Upper lobe of left lung (tissue), 4 donors: ENCODE measurements around the gene CREBRF.

Experiments used
- CTCF ChIP-seq, 6 experiments: fragments of 450-650 bp in 4 of 6; fragments of 200-600 bp in 2 of 6; sonication (generic) in 2 of 6; IDR thresholded peaks; one replicate each; pipeline ENCODE4 v1.5.1; 2016 to 2019; ENCODE audit warnings: antibody characterized with exemption in 6 of 6
- EP300 ChIP-seq, 4 donors: sonication (generic); formaldehyde crosslinking; IDR thresholded peaks; one replicate each; pipeline ENCODE4 v1.5.1; 2017; ENCODE audit warnings: antibody characterized with exemption in 4 of 4, control low read depth in 2 of 4
- POLR2A ChIP-seq, 4 donors: fragments of 450-650 bp; IDR thresholded peaks; one replicate each; pipeline ENCODE4 v1.5.1; 2016 to 2017; ENCODE audit warnings: antibody characterized with exemption in 4 of 4, mild to moderate bottlenecking in 2 of 4

GRCh38 chr5:173143567-173143966 lies 87.4 kb downstream of the CREBRF start:
- no peak for TF ChIP-seq EP300 (IDR thresholded peaks at IDR 0.05)
- no peak for TF ChIP-seq CTCF (IDR thresholded peaks at IDR 0.05)
- no peak for TF ChIP-seq POLR2A (IDR thresholded peaks at IDR 0.05)
